Measurements from ENCODE around the gene SPATA31A7. TPM values are rescaled to one million over a fixed set of nuclear protein-coding genes. Genes with fewer than 3 reads are reported as not detected.
"Not testable (repeated sequence)": the region's sequence is repeated elsewhere in the genome, so short reads cannot be mapped to it uniquely, and the experiment has no call there.

The SPATA31A7 gene
- total RNA-seq: not detected
- long read RNA-seq: 0 reads

DNA sequence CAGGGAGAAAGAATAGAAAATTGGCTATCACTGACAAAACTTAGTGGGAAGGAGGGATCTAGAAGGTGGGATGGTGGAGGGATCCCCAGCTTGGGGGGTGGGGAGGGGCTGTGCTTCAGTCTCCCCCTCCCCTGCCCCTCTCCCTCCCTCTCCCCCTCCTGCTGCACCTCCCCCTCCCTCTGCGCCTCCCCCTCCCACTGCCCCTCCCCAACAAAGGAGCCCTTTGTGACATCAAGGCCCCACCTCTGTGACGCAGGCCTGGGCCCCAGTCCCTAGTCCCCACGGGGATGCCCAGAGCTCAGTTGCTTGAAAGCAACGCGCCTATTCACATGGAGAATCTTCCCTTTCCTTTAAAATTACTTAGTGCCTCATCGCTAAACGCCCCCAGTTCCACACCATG, at the start of gene SPATA31A7:
Gene SPATA31A7, plus strand, starts transcription at position 301 of the 400 bp plus-strand sequence. Its CDS starts 29 bp downstream, at position 330.
- H3K27ac ChIP-seq (replicated peaks); intact Hi-C loops (cut with micrococcal nuclease); H3K36me3 ChIP-seq; H3K4me1 ChIP-seq; H3K9me3 ChIP-seq (replicated peaks); H3K4me3 ChIP-seq; DNase-seq; H3K27me3 ChIP-seq (ENCODE audit: low read depth): not testable (repeated sequence)

DNA sequence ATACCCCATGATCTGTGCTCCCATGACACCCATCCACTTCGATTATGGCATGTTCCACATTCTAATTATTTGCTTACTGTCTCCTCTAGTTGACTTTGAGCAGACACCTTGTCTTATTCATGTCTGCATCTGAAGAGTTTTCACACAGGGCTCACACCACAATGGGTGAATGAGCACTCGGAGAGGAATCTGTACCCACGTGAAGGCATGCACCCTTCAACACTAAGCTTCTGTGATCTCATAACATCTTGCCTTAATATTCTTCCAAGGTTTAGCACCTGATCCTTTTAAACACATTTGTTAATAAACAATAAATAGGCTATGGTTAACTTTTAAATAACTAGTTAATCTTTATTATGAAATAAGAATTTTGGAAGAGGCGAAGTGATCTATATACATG, 36.6 kb downstream of the SPATA31A7 start:
- H3K4me3 ChIP-seq; DNase-seq; H3K9me3 ChIP-seq (replicated peaks); intact Hi-C loops (cut with micrococcal nuclease); H3K36me3 ChIP-seq; H3K27me3 ChIP-seq (ENCODE audit: low read depth); H3K4me1 ChIP-seq; H3K27ac ChIP-seq (replicated peaks): not testable (repeated sequence)

All from left ventricle myocardium inferior (tissue), 1 donor.